HepG2 (cell line): ENCODE measurements around the gene NUP153. TPM values are rescaled to one million over a fixed set of nuclear protein-coding genes. Genes with fewer than 3 reads are reported as not detected.
A peak's percentile ranks its signal among the peaks of the same experiment; 100 is the strongest.

Source experiments
- BCLAF1 ChIP-seq: fragments of 450-650 bp; IDR thresholded peaks from 2 replicates; pipeline ENCODE4 v1.6.1; 2017; ENCODE audit warnings: mild to moderate bottlenecking
- EED ChIP-seq: sonication (generic); formaldehyde crosslinking; IDR thresholded peaks from 2 replicates; pipeline ENCODE4 v1.5.0; 2020; ENCODE audit warnings: mild to moderate bottlenecking, missing genetic modification reagents
- GABPA ChIP-seq, 2 experiments: IDR thresholded peaks; 2 replicates each; pipeline ENCODE4 v1.6.1; 2011 to 2016; ENCODE audit warnings: low read depth in 2 of 2, low read length in 1 of 2, missing biosample characterization in 1 of 2, missing genetic modification characterization in 1 of 2
- GLMP ChIP-seq: sonication (generic); formaldehyde crosslinking; IDR thresholded peaks from 2 replicates; pipeline ENCODE4 v1.9.0; 2021; ENCODE audit warnings: missing genetic modification reagents, mild to moderate bottlenecking, borderline replicate concordance
- GMEB1 ChIP-seq: sonication (generic); formaldehyde crosslinking; IDR thresholded peaks from 2 replicates; pipeline ENCODE4 v1.5.1; 2020; ENCODE audit warnings: missing genetic modification reagents, mild to moderate bottlenecking, borderline replicate concordance
- KDM3A ChIP-seq: IDR thresholded peaks from 2 replicates; pipeline ENCODE4 v1.6.1; 2018; ENCODE audit warnings: low read depth, missing compliant biosample characterization
- MEIS2 ChIP-seq: sonication (generic); formaldehyde crosslinking; IDR thresholded peaks from 2 replicates; pipeline ENCODE4 v1.9.0; 2021; ENCODE audit warnings: mild to moderate bottlenecking, missing genetic modification reagents
- MXI1 ChIP-seq: IDR thresholded peaks from 3 replicates; pipeline ENCODE4 v1.6.1; 2012; ENCODE audit warnings: low read depth, low read length, inconsistent platforms, borderline replicate concordance
- NFIC ChIP-seq: IDR thresholded peaks from 2 replicates; pipeline ENCODE4 v1.6.1; 2012; ENCODE audit warnings: mild to moderate bottlenecking, low read length, inconsistent platforms
- PAX8 ChIP-seq: sonication (generic); formaldehyde crosslinking; IDR thresholded peaks from 2 replicates; pipeline ENCODE4 v1.8.0; 2022; ENCODE audit warnings: mild to moderate bottlenecking, missing genetic modification reagents, borderline replicate concordance
- PLRG1 ChIP-seq: fragments of 450-650 bp; conservative IDR thresholded peaks from 2 replicates; pipeline ENCODE4 v1.6.1; 2016
- PREB ChIP-seq: sonication (generic); formaldehyde crosslinking; IDR thresholded peaks from 2 replicates; pipeline ENCODE4 v1.4.0; 2020; ENCODE audit warnings: missing genetic modification reagents
- SP5 ChIP-seq: IDR thresholded peaks from 2 replicates; pipeline ENCODE4 v1.6.1; 2016; ENCODE audit warnings: low read depth, borderline replicate concordance
- TAF1 ChIP-seq: sonication (generic); formaldehyde crosslinking; IDR thresholded peaks from 2 replicates; pipeline ENCODE4 v1.4.0; 2020; ENCODE audit warnings: missing genetic modification reagents
- ZBTB1 ChIP-seq: sonication (generic); formaldehyde crosslinking; IDR thresholded peaks from 2 replicates; pipeline ENCODE4 v1.4.0; 2020; ENCODE audit warnings: missing genetic modification reagents, borderline replicate concordance
- ZBTB20 ChIP-seq: sonication (generic); formaldehyde crosslinking; IDR thresholded peaks from 2 replicates; pipeline ENCODE4 v1.8.1; 2023; ENCODE audit warnings: missing genetic modification reagents, low read depth, mild to moderate bottlenecking, borderline replicate concordance
- ZNF205 ChIP-seq: IDR thresholded peaks from 2 replicates; pipeline ENCODE4 v1.6.1; 2018; ENCODE audit warnings: missing biosample characterization, missing genetic modification reagents
- ZNF317 ChIP-seq: sonication (generic); formaldehyde crosslinking; IDR thresholded peaks from 2 replicates; pipeline ENCODE4 v1.5.0; 2020; ENCODE audit warnings: mild to moderate bottlenecking, missing genetic modification reagents
- ZNF34 ChIP-seq: sonication (generic); formaldehyde crosslinking; IDR thresholded peaks from 2 replicates; pipeline ENCODE4 v1.4.0; 2020; ENCODE audit warnings: mild to moderate bottlenecking, missing genetic modification reagents, borderline replicate concordance
- ZNF350 ChIP-seq: sonication (generic); formaldehyde crosslinking; IDR thresholded peaks from 2 replicates; pipeline ENCODE4 v1.4.0; 2020; ENCODE audit warnings: mild to moderate bottlenecking, low read depth, missing genetic modification reagents, borderline replicate concordance
- ZNF468 ChIP-seq: sonication (generic); formaldehyde crosslinking; IDR thresholded peaks from 2 replicates; pipeline ENCODE4 v1.8.0; 2022; ENCODE audit warnings: mild to moderate bottlenecking, moderate library complexity, missing genetic modification reagents
- ZNF660 ChIP-seq: sonication (generic); formaldehyde crosslinking; IDR thresholded peaks from 2 replicates; pipeline ENCODE4 v1.5.1; 2020; ENCODE audit warnings: mild to moderate bottlenecking, low read depth, missing genetic modification reagents, borderline replicate concordance
- ZNF724P ChIP-seq: sonication (generic); formaldehyde crosslinking; IDR thresholded peaks from 2 replicates; pipeline ENCODE4 v1.8.0; 2022; ENCODE audit warnings: missing genetic modification reagents, borderline replicate concordance
- ZNF780A ChIP-seq: sonication (generic); formaldehyde crosslinking; IDR thresholded peaks from 2 replicates; pipeline ENCODE4 v1.8.0; 2022; ENCODE audit warnings: mild to moderate bottlenecking, missing genetic modification reagents, moderate library complexity
- polyA plus RNA-seq, 8 experiments: library from polyadenylated mRNA; depleted of rRNA in 3 of 8; stranded (reverse) in 7 of 8; unstranded in 1 of 8; fragments of >200 nt; fragmentation: Illumina TruSeq in 4 of 8; extraction: Trizol in 4 of 8; gene quantifications; 2 replicates each; pipeline versions ENCODE4 v1.2.1 to v1.2.3, GENCODE V29; 2011 to 2016; ENCODE audit warnings: low read depth in 4 of 8, missing spikeins in 1 of 8, mixed read lengths in 1 of 8; ENCODE audit not compliant: insufficient read depth in 1 of 8
- total RNA-seq, 5 experiments: library from RNA; depleted of rRNA; stranded (reverse); fragments of >200 nt; fragmentation: Illumina TruSeq; extraction: Trizol; gene quantifications; 2 replicates each; pipeline ENCODE4 v1.2.3, GENCODE V29; 2016; ENCODE audit warnings: low read depth in 1 of 5

The NUP153 gene
- total and polyA plus RNA-seq, 2 of the 13 experiments (the other 11 are each of a cell fraction or from before 2014, with no cell fraction given): 29.8 to 55.2 TPM

- no peak; the same call in 1 of the 2 replicates for TF ChIP-seq ZNF34
- peak; percentile 84 for TF ChIP-seq ZNF317 (CRISPR knock-in tag)
- TF ChIP-seq BCLAF1: no peak
- TF ChIP-seq ZNF780A: peak; percentile 15; the same call in 1 of the 2 replicates
- TF ChIP-seq PAX8 (CRISPR knock-in tag): no peak
- peak; percentile 87 for TF ChIP-seq MEIS2 (CRISPR knock-in tag)
- TF ChIP-seq ZBTB20 (CRISPR knock-in tag): 0 out of 2 replicates have a peak, but pooled peaks have one; percentile 55
- no peak for TF ChIP-seq GLMP (CRISPR knock-in tag)
- no peak for TF ChIP-seq PLRG1
- TF ChIP-seq NFIC: no peak
- no peak; the same call in 1 of the 2 replicates for TF ChIP-seq KDM3A (CRISPR knock-in tag)
- TF ChIP-seq ZNF724P (CRISPR knock-in tag): no peak
- TF ChIP-seq SP5 (CRISPR knock-in tag): peak; percentile 92
- peak; percentile 71 for TF ChIP-seq TAF1 (CRISPR knock-in tag)
- no peak for TF ChIP-seq ZNF660
- peak; percentile 85 for TF ChIP-seq ZNF205 (CRISPR knock-in tag)
- TF ChIP-seq ZBTB1: peak; percentile 89; the same call in 1 of the 2 replicates
- TF ChIP-seq ZNF468 (CRISPR knock-in tag): no peak
- no peak for TF ChIP-seq PREB
- peak; percentile 78 for TF ChIP-seq GMEB1 (CRISPR knock-in tag)
- peak; percentile 77; the same call in 1 of the 3 replicates for TF ChIP-seq MXI1
- TF ChIP-seq ZNF350 (CRISPR knock-in tag): peak; percentile 88
- TF ChIP-seq GABPA (IDR thresholded peaks at IDR 0.05; ENCODE audit: low read depth, low read length): peak; percentile 94
- TF ChIP-seq GABPA (CRISPR knock-in tag; IDR thresholded peaks at IDR 0.05; ENCODE audit: low read depth): peak; percentile 98
- TF ChIP-seq EED (CRISPR knock-in tag): no peak
These were observed 106.7 kb downstream of the NUP153 start, which contains the start of gene FAM8A1 (continued) for GRCh38 chr6:17599877-17600526.
